GM12875 (cell line): ENCODE results near the gene ARHGAP20.
A peak's percentile ranks its signal among the peaks of the same experiment; 100 is the strongest.

Source experiments
- H3K4me3 ChIP-seq: one replicate; pipeline ENCODE4 v1.5.1; 2011; ENCODE audit warnings: low read depth, low read length, control low read depth
- CTCF ChIP-seq: IDR thresholded peaks from 2 replicates; pipeline ENCODE4 v1.5.1; 2011; ENCODE audit warnings: low read depth, mild to moderate bottlenecking, control low read depth, inconsistent platforms, low read length, moderate library complexity, borderline replicate concordance; ENCODE audit not compliant: insufficient read depth

The ARHGAP20 gene

GRCh38 chr11:110538154-110538553 is 174.1 kb downstream of the ARHGAP20 start:
- no peak overlapping the region for H3K4me3 ChIP-seq
- no peak for TF ChIP-seq CTCF

- no peak for TF ChIP-seq CTCF
These were observed 181.1 kb downstream of the ARHGAP20 start for GRCh38 chr11:110530900-110531741.

GRCh38 chr11:110529043-110529442 is 183.2 kb downstream of the ARHGAP20 start:
- no peak overlapping the region for H3K4me3 ChIP-seq
- peak; percentile 29; the same call in 1 of the 2 replicates for TF ChIP-seq CTCF

More at GRCh38 chr11:110530900-110531741, 181.1 kb downstream of the ARHGAP20 start:
- H3K4me3 ChIP-seq: no peak overlapping the region

- H3K4me3 ChIP-seq: no peak overlapping the region
- no peak for TF ChIP-seq CTCF
These were observed 185.1 kb downstream of the ARHGAP20 start for GRCh38 chr11:110527146-110527545.
